Keratinocyte (primary cell): ENCODE measurements around the gene GNG3. TPM values are rescaled to one million over a fixed set of nuclear protein-coding genes. Genes with fewer than 3 reads are reported as not detected.

Source experiments
- DNase-seq: peaks from one replicate; pipeline ENCODE4 v3.0.0-alpha.2; 2011; ENCODE audit warnings: low read depth, missing footprints, low spot score
- FAIRE-seq: peaks from 2 replicates; lab custom pipeline; 2011; peaks lifted over from hg19 to GRCh38; lab: Jason Lieb, UNC
- H2AFZ ChIP-seq: 2 replicates; pipeline ENCODE4 v1.6.0; 2012; ENCODE audit warnings: low read length, control low read depth, inconsistent platforms; ENCODE audit not compliant: control insufficient read depth
- H3K27ac ChIP-seq: 2 replicates; pipeline ENCODE4 v1.5.1; 2011; ENCODE audit warnings: low read length; ENCODE audit not compliant: control insufficient read depth, insufficient read depth
- H3K27me3 ChIP-seq: 3 replicates; pipeline ENCODE4 v1.6.0; 2011; ENCODE audit warnings: low read length; ENCODE audit not compliant: control insufficient read depth, insufficient read depth; ENCODE audit errors: extremely low read depth
- H3K36me3 ChIP-seq, 2 experiments: 2 replicates in 1 of 2; 3 replicates in 1 of 2; pipeline ENCODE4 v1.5.1; 2011; ENCODE audit warnings: low read length in 2 of 2, mild to moderate bottlenecking in 1 of 2; ENCODE audit not compliant: control insufficient read depth in 2 of 2, insufficient read depth in 2 of 2; ENCODE audit errors: extremely low read depth in 1 of 2
- H3K4me1 ChIP-seq: 3 replicates; pipeline ENCODE4 v1.5.1; 2011; ENCODE audit warnings: low read length; ENCODE audit not compliant: control insufficient read depth, insufficient read depth; ENCODE audit errors: extremely low read depth
- H3K4me2 ChIP-seq: 3 replicates; pipeline ENCODE4 v1.6.0; 2011; ENCODE audit warnings: low read depth, low read length; ENCODE audit not compliant: control insufficient read depth, insufficient read depth; ENCODE audit errors: extremely low read depth
- H3K4me3 ChIP-seq, 3 experiments: fragments of 200-600 bp in 1 of 3; sonication (generic) in 1 of 3; 2 replicates in 2 of 3; 3 replicates in 1 of 3; pipeline ENCODE4 v1.5.1; 2011 to 2016; ENCODE audit warnings: low read length in 3 of 3, mild to moderate bottlenecking in 3 of 3, control low read depth in 2 of 3, inconsistent platforms in 1 of 3, low read depth in 1 of 3, mixed read lengths in 1 of 3, mixed run types in 1 of 3, moderate library complexity in 1 of 3; ENCODE audit not compliant: control insufficient read depth in 2 of 3, insufficient read depth in 2 of 3; ENCODE audit errors: extremely low read depth in 1 of 3
- H3K79me2 ChIP-seq: 2 replicates; pipeline ENCODE4 v1.6.0; 2012; ENCODE audit warnings: low read length; ENCODE audit not compliant: control insufficient read depth, insufficient read depth
- H3K9ac ChIP-seq: 3 replicates; pipeline ENCODE4 v1.6.0; 2011; ENCODE audit warnings: low read length; ENCODE audit not compliant: control insufficient read depth, insufficient read depth; ENCODE audit errors: extremely low read depth
- H3K9me1 ChIP-seq: 3 replicates; pipeline ENCODE4 v1.6.0; 2011; ENCODE audit warnings: low read length; ENCODE audit not compliant: control insufficient read depth, insufficient read depth; ENCODE audit errors: extremely low read depth
- H3K9me3 ChIP-seq: 2 replicates; pipeline ENCODE4 v1.5.1; 2012; ENCODE audit warnings: low read depth, low read length; ENCODE audit not compliant: control insufficient read depth
- H4K20me1 ChIP-seq: 3 replicates; pipeline ENCODE4 v1.6.0; 2011; ENCODE audit warnings: low read length; ENCODE audit not compliant: control insufficient read depth, insufficient read depth; ENCODE audit errors: extremely low read depth
- EZH2 ChIP-seq: IDR thresholded peaks from one replicate; pipeline ENCODE4 v1.6.1; 2012; ENCODE audit warnings: inconsistent platforms, mild to moderate bottlenecking, low read length, moderate library complexity
- dilution Hi-C: fragments of 300-500 bp; cut with MboI; formaldehyde crosslinking; loops from one replicate; pipeline ENCODE4 v1.7.0; 2020; ENCODE audit warnings: low sequenced_read_pairs; ENCODE audit not compliant: extremely low pct_ligation_motif_present
- polyA plus RNA-seq, 5 experiments: library from polyadenylated mRNA; depleted of rRNA in 3 of 5; stranded (reverse) in 3 of 5; stranded (forward) in 1 of 5; unstranded in 1 of 5; fragments of >200 nt; gene quantifications; 1 replicate in 1 of 5; 2 replicates in 3 of 5; 3 replicates in 1 of 5; pipeline versions ENCODE4 v1.2.1 to v1.2.3, GENCODE V29; 2011 to 2012; ENCODE audit warnings: missing spikeins in 2 of 5, low read depth in 1 of 5, low replicate concordance in 1 of 5
- TF ChIP-seq, protein P1 (sequence below), 3 experiments: IDR thresholded peaks in 1 of 3; conservative IDR thresholded peaks in 1 of 3; optimal IDR thresholded peaks in 1 of 3; 2 replicates in 2 of 3; 3 replicates in 1 of 3; pipeline versions ENCODE3 to v1.5.1; 2011; ENCODE audit warnings: low read length in 3 of 3, mild to moderate bottlenecking in 3 of 3, moderate library complexity in 2 of 3, control low read depth in 1 of 3, inconsistent platforms in 1 of 3; ENCODE audit not compliant: insufficient read depth in 2 of 3; ENCODE audit errors: extremely low read depth in 1 of 3

Gene GNG3
- polyA plus RNA-seq, 1 donor (not counting 4 experiments of a cell fraction or from before 2014, with no cell fraction given): not detected

DNA sequence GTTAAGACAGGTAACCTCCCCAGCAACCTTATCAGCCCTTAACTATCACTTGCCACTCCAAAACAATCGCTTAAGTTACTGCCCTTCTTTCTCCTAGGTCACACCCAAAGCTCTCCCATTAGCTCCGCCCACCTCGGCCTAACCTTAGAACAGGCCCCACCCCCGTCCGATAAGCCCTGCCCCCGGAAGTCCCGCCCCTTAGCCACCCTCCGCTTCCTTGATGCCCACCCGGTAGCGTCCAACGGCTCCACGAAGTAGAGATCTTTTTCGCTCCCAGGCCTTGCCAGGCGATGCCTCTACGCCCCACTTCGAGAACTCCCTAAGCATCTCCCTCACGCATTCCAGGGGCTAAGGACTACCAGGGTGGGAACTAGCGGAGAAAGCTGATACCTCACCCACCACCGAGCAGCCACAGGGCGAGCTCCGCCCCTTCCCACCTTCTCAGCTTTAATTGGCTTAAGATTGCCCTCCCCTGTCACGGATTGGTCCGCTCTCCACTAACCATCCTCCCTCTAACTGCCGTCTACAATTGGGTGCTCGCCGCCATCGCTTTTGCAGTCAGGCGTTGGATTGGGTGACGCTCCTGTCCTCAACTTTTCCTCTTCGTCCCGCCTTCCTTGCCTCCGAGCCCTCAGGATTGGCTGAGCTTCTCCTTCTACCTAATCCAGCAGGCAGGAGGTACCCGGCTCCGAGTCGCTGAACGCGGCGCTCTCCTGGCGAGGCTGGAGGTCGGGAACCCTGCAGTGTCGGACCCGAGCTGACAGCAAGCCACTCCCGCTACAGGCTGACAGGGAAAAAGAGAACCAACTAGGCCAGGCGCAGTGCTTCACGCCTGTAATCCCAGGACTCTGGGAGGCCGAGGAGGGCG, 46.5 kb downstream of the GNG3 start, which contains the start of gene ZBTB3:
TSS of gene ZBTB3 (minus strand) at position 425 of the 868 bp plus-strand sequence. CDS start 496 bp downstream, outside the sequence.
- no peaks in the 10 kb centered on the region for H3K27me3 ChIP-seq
- H3K4me2 ChIP-seq: peak within 1 kb of the TSS; percentile 83
- peaks cover 9 to 16% of the 10 kb centered on the region in 2 experiments for H3K36me3 ChIP-seq
- peaks cover 11% of the 10 kb centered on the region for H3K4me1 ChIP-seq
- no peaks in the 10 kb centered on the region for H3K9me3 ChIP-seq
- no peaks in the 10 kb centered on the region for H4K20me1 ChIP-seq
- TF ChIP-seq, protein P1, sequence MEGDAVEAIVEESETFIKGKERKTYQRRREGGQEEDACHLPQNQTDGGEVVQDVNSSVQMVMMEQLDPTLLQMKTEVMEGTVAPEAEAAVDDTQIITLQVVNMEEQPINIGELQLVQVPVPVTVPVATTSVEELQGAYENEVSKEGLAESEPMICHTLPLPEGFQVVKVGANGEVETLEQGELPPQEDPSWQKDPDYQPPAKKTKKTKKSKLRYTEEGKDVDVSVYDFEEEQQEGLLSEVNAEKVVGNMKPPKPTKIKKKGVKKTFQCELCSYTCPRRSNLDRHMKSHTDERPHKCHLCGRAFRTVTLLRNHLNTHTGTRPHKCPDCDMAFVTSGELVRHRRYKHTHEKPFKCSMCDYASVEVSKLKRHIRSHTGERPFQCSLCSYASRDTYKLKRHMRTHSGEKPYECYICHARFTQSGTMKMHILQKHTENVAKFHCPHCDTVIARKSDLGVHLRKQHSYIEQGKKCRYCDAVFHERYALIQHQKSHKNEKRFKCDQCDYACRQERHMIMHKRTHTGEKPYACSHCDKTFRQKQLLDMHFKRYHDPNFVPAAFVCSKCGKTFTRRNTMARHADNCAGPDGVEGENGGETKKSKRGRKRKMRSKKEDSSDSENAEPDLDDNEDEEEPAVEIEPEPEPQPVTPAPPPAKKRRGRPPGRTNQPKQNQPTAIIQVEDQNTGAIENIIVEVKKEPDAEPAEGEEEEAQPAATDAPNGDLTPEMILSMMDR (optimal IDR thresholded peaks at IDR 0.05 in 1 of 3, IDR thresholded peaks at IDR 0.05 in 1 of 3, conservative IDR thresholded peaks at IDR 0.05 in 1 of 3; ENCODE audit: extremely low read depth in 1 of 3, insufficient read depth in 2 of 3, low read length in 3 of 3): peak in 1 of 3 experiments; percentile 4
- no peak for TF ChIP-seq EZH2
- H3K9me1 ChIP-seq: peaks cover 2% of the 10 kb centered on the region
- H2AFZ ChIP-seq: peak within 1 kb of the TSS; percentile 100
- peak; percentile 96 for DNase-seq
- FAIRE-seq: peak; percentile 93
- H3K79me2 ChIP-seq: peaks cover 16% of the 10 kb centered on the region
- H3K27ac ChIP-seq: peak within 1 kb of the TSS; percentile 94
- dilution Hi-C loops: no loop called here
- H3K9ac ChIP-seq: peak within 1 kb of the TSS; percentile 95
- H3K4me3 ChIP-seq: peak within 1 kb of the TSS; percentile 70 to 95 (median 85)

DNA sequence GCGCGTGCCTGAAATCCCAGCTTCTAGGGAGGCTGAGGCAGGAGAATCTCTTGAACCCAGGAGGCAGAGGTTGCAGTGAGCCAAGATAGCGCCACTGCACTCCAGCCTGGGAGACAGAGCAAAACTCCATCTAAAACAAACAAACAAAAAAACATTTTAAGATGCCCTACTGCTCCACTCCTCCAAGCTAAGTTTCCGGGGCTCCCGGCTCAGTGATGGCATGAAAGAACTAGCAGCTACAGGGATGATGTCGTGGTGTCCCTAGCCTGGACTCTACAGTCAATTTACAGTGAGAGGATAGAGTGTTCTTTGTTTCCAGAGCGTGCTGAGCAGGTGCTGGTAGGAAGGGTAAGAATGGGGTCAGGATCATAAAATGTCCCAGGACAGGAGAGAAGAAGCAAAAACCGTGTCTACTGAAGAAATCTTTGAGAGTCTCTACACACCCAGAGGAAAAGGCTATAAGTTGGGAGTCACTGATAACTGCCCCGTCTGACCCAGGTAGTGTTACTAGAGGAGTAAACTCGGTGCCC, 47.7 kb downstream of the GNG3 start:
- dilution Hi-C loops: no loop called here
- Histone ChIP-seq H2AFZ (no peak overlapping the region), H3K9me3 (no peaks in the 10 kb centered on the region), H4K20me1 (no peaks in the 10 kb centered on the region), H3K27me3 (no peaks in the 10 kb centered on the region), H3K36me3 (peaks cover 9 to 15% of the 10 kb centered on the region in 2 experiments), H3K27ac (no peak overlapping the region), H3K4me1 (peaks cover 11% of the 10 kb centered on the region), H3K9me1 (peaks cover 2% of the 10 kb centered on the region), H3K4me3 (no peak overlapping the region), H3K9ac (no peak overlapping the region), H3K79me2 (peaks cover 16% of the 10 kb centered on the region), H3K4me2 (no peak overlapping the region)
- DNase-seq: no peak
- no peak for TF ChIP-seq EZH2
- TF ChIP-seq, protein P1 (optimal IDR thresholded peaks at IDR 0.05 in 1 of 3, IDR thresholded peaks at IDR 0.05 in 1 of 3, conservative IDR thresholded peaks at IDR 0.05 in 1 of 3; ENCODE audit: extremely low read depth in 1 of 3, insufficient read depth in 2 of 3, low read length in 3 of 3): no peak
- FAIRE-seq: no peak
